ENCODE data around the gene TMEM214. TPM values are rescaled to one million over a fixed set of nuclear protein-coding genes. Genes with fewer than 3 reads are reported as not detected.

Gene TMEM214
- total RNA-seq, 2 donors from 2014 or later: 52.7 to 63.7 TPM

DNA sequence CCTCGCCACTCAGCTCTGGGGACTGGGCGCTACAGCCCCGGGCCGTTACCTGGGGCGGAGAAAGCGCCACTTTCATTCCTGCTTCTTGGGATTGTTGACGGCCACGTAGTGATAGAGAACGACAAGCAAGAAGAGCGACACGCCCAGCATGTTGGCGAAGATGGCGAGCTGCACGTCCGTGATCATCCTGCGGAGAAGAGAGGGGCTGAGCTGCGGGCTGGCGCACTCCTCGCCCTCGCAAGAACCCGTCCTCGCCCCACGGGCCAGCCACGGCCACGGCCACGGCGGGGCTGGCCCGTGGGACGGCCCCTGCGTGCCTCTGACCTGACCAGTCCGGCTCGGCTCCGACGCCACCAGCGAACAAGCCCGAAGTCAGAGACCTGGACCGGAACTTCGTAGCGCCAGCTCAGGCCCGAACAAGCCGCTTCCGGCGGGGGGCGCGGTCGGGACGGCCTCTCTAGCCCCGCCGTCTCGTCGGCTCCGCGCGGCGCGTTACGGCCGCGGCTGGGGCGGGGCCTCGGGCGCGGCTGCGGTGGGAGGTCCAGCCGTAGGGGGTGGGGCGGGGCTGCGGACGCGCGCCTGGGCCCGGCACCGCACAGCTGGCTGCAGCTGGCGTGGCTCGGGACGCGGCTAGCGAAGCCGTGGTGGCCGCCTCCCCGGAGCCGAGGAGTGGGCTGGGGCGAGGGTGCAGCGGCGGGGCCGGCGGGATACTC, 38.7 kb downstream of the TMEM214 start, which contains the start of gene OST4:
Gene OST4 (minus strand): TSS at position 378 of the 713 bp plus-strand sequence.
- peaks cover 34% of the 10 kb centered on the region for H3K36me3 ChIP-seq (ENCODE audit: control insufficient read depth, insufficient read depth, low read length)
- H3K9me3 Mint-ChIP-seq: no peaks in the 10 kb centered on the region
- no peaks in the 10 kb centered on the region for H3K9me3 ChIP-seq (ENCODE audit: control insufficient read depth, low read length)
- peaks cover 31% of the 10 kb centered on the region for H3K36me3 Mint-ChIP-seq (ENCODE audit: low read depth)
- peak within 1 kb of the TSS; percentile 73 for H3K27ac ChIP-seq (ENCODE audit: low read depth, low read length)
- H3K4me3 Mint-ChIP-seq: peak within 1 kb of the TSS; percentile 95
- peaks cover 7% of the 10 kb centered on the region for H3K4me1 ChIP-seq (ENCODE audit: control insufficient read depth, insufficient read depth, low read length)
- no peaks in the 10 kb centered on the region for H3K27me3 ChIP-seq (ENCODE audit: control insufficient read depth, insufficient read depth, low read length, poor library complexity, severe bottlenecking)
- H3K27me3 Mint-ChIP-seq (ENCODE audit: insufficient read depth): peaks cover 2% of the 10 kb centered on the region
- peaks cover 19% of the 10 kb centered on the region for H3K4me1 Mint-ChIP-seq
- 0% methylated on average over 22 to 86 of the region's 86 CpGs for WGBS, 2 experiments (ENCODE audit: insufficient coverage in 1 of 2, insufficient read length in 1 of 2)
- DNase-seq: peak; percentile 96
- peak within 1 kb of the TSS; percentile 95 for H3K27ac Mint-ChIP-seq
- H3K4me3 ChIP-seq (ENCODE audit: low read length): peak within 1 kb of the TSS; percentile 100
- TF ChIP-seq, protein P1, sequence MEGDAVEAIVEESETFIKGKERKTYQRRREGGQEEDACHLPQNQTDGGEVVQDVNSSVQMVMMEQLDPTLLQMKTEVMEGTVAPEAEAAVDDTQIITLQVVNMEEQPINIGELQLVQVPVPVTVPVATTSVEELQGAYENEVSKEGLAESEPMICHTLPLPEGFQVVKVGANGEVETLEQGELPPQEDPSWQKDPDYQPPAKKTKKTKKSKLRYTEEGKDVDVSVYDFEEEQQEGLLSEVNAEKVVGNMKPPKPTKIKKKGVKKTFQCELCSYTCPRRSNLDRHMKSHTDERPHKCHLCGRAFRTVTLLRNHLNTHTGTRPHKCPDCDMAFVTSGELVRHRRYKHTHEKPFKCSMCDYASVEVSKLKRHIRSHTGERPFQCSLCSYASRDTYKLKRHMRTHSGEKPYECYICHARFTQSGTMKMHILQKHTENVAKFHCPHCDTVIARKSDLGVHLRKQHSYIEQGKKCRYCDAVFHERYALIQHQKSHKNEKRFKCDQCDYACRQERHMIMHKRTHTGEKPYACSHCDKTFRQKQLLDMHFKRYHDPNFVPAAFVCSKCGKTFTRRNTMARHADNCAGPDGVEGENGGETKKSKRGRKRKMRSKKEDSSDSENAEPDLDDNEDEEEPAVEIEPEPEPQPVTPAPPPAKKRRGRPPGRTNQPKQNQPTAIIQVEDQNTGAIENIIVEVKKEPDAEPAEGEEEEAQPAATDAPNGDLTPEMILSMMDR (conservative IDR thresholded peaks at IDR 0.05): no peak
- peak within 1 kb of the TSS; percentile 81 for H3K9ac ChIP-seq (ENCODE audit: extremely low read depth, low read length, poor library complexity, severe bottlenecking)

DNA sequence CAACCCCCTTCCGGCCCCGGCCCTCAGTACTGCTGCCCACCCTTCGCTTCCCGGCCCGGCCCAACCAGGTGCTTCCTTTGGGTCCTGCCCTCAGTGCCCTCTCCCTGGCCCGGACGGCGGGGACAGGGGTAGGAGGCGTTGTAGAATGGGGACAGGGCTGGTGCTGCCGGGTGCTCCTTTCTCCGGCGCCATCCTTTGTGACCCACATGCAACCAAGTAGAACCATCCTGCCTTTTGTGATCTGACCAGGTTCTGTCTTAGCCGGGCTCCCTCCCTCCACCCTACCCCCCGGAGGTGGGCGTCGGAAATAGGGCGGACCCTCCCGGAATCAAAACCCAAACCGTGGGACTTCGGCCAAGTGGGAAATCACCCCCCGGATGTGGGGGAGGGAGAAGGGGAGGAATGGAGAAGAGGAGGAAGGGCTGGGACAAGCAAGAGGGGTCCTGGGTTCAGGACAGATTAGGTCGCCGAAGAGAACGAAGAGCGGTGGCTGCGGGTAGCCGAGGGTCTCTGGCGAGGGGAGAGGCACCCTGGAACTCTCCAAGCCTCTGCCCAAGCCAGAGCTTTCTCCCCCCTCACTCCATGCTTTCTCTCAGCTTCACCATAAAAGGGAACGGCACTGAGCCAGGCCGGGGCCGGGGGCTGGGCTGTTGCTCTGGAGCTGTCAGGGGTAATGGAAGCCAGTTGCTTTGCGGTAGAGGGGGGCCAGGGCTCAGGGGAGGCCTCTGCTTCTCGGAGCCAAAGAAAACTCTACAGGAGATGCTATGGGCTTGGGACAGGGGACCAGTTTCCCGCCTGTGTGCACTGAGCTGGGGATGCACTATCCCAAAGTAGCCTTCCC, 39.4 kb downstream of the TMEM214 start:
- Mint-ChIP-seq H3K36me3 (ENCODE audit: low read depth) (peaks cover 29% of the 10 kb centered on the region), H3K27me3 (ENCODE audit: insufficient read depth) (peaks cover 4% of the 10 kb centered on the region), H3K27ac (peak overlapping the region; percentile 89), H3K4me1 (peaks cover 19% of the 10 kb centered on the region), H3K4me3 (peak overlapping the region; percentile 95), H3K9me3 (no peaks in the 10 kb centered on the region)
- WGBS, 2 experiments (ENCODE audit: insufficient coverage in 1 of 2, insufficient read length in 1 of 2): 4 to 5% methylated on average over 16 to 34 of the region's 34 CpGs
- H3K4me3 ChIP-seq (ENCODE audit: low read length): peak overlapping the region; percentile 100
- peak overlapping the region; percentile 73 for H3K27ac ChIP-seq (ENCODE audit: low read depth, low read length)
- H3K9ac ChIP-seq (ENCODE audit: extremely low read depth, low read length, poor library complexity, severe bottlenecking): peak overlapping the region; percentile 6
- TF ChIP-seq, protein P1 (conservative IDR thresholded peaks at IDR 0.05): no peak
- DNase-seq: peak; percentile 81
- peaks cover 7% of the 10 kb centered on the region for H3K4me1 ChIP-seq (ENCODE audit: control insufficient read depth, insufficient read depth, low read length)
- H3K27me3 ChIP-seq (ENCODE audit: control insufficient read depth, insufficient read depth, low read length, poor library complexity, severe bottlenecking): no peaks in the 10 kb centered on the region
- H3K9me3 ChIP-seq (ENCODE audit: control insufficient read depth, low read length): no peaks in the 10 kb centered on the region
- peaks cover 30% of the 10 kb centered on the region for H3K36me3 ChIP-seq (ENCODE audit: control insufficient read depth, insufficient read depth, low read length)

DNA sequence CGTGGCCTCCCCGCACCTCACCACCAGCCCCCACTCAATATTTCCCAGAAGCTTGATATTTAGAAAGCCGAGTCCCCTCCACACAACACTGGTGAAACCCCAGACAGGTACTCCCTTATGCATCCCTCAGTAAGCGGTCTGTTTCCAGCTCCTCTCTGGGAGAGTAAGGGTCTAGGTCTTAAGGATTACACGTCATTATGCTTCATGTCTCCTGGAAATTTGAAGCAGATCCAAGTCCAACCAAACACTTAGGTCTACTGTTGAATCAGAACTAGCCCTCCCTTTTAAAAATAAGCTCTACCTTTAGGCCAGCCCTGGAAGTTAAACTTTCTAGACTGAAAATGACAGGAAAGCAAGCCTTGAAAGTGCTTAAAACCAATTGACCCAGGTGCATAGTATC, 40.2 kb downstream of the TMEM214 start:
- H3K27ac Mint-ChIP-seq: peak overlapping the region; percentile 89
- no peaks in the 10 kb centered on the region for H3K27me3 ChIP-seq (ENCODE audit: control insufficient read depth, insufficient read depth, low read length, poor library complexity, severe bottlenecking)
- no peaks in the 10 kb centered on the region for H3K9me3 Mint-ChIP-seq
- H3K4me1 Mint-ChIP-seq: peaks cover 19% of the 10 kb centered on the region
- H3K27ac ChIP-seq (ENCODE audit: low read depth, low read length): no peak overlapping the region
- peaks cover 6% of the 10 kb centered on the region for H3K27me3 Mint-ChIP-seq (ENCODE audit: insufficient read depth)
- no peaks in the 10 kb centered on the region for H3K9me3 ChIP-seq (ENCODE audit: control insufficient read depth, low read length)
- peaks cover 7% of the 10 kb centered on the region for H3K4me1 ChIP-seq (ENCODE audit: control insufficient read depth, insufficient read depth, low read length)
- H3K4me3 ChIP-seq (ENCODE audit: low read length): peak overlapping the region; percentile 100
- 56 to 68% methylated on average over 3 to 5 of the region's 5 CpGs for WGBS, 2 experiments (ENCODE audit: insufficient coverage in 1 of 2, insufficient read length in 1 of 2)
- H3K36me3 ChIP-seq (ENCODE audit: control insufficient read depth, insufficient read depth, low read length): peaks cover 23% of the 10 kb centered on the region
- H3K9ac ChIP-seq (ENCODE audit: extremely low read depth, low read length, poor library complexity, severe bottlenecking): no peak overlapping the region
- TF ChIP-seq, protein P1 (conservative IDR thresholded peaks at IDR 0.05): no peak
- peaks cover 23% of the 10 kb centered on the region for H3K36me3 Mint-ChIP-seq (ENCODE audit: low read depth)
- peak overlapping the region; percentile 95 for H3K4me3 Mint-ChIP-seq
- DNase-seq: no peak

All from endodermal cell (in vitro differentiated cells).